Parietal lobe (tissue), 1 donor: Measurements from ENCODE around the gene ATG101. TPM values are rescaled to one million over a fixed set of nuclear protein-coding genes. Genes with fewer than 3 reads are reported as not detected.

Source experiments
- total RNA-seq: library from RNA; depleted of rRNA; stranded (reverse); fragments of >200 nt; gene quantifications from one replicate; pipeline ENCODE4 v1.2.3, GENCODE V29; 2014

Gene ATG101
- 22.2 TPM for total RNA-seq

GRCh38 chr12:52069327-52070184 lies at the start of gene ATG101:
ATG101 (plus strand) TSS chr12:52069978; CDS start chr12:52073651, 3,673 bp downstream.

GRCh38 chr12:52050758-52051541 lies 18.8 kb upstream of the ATG101 start, which contains the start of gene NR4A1:
NR4A1 (plus strand) TSS chr12:52051442; CDS start chr12:52054329, 2,887 bp downstream.

GRCh38 chr12:52079576-52080402 lies 10.0 kb downstream of the ATG101 start, which contains the start of gene SMIM41:
SMIM41 (plus strand) TSS chr12:52079704; CDS start chr12:52079780, 76 bp downstream.

Other genes starting within 250 kb of the ATG101 start
- 0.63 TPM for gene FIGNL2, start 221.3 kb upstream of the ATG101 start, total RNA-seq
- gene ANKRD33, start 181.9 kb upstream of the ATG101 start, total RNA-seq: not detected
- 6.6 TPM for gene ACVRL1, start 162.5 kb upstream of the ATG101 start, total RNA-seq
- gene ACVR1B, start 118.3 kb upstream of the ATG101 start, total RNA-seq: 50.1 TPM
- 3.4 TPM for gene TAMALIN, start 63.0 kb upstream of the ATG101 start, total RNA-seq
- 8.5 TPM for gene NR4A1, start 18.5 kb upstream of the ATG101 start, total RNA-seq
- not detected for gene SMIM41, start 9.7 kb downstream of the ATG101 start, total RNA-seq
- not detected for gene KRT80, start 122.0 kb downstream of the ATG101 start, total RNA-seq
- not detected for gene KRT7, start 163.3 kb downstream of the ATG101 start, total RNA-seq
- not detected for gene KRT86, start 204.7 kb downstream of the ATG101 start, total RNA-seq
- gene KRT81, start 221.6 kb downstream of the ATG101 start, total RNA-seq: not detected